Measurements from ENCODE around the gene TMEM100. TPM values are rescaled to one million over a fixed set of nuclear protein-coding genes. Genes with fewer than 3 reads are reported as not detected.

Gene TMEM100
- total RNA-seq, 1 experiment from 2014 or later = 0.82 TPM

GRCh38 chr17:55745258-55745657, 22.6 kb upstream of the TMEM100 start:
- DNase-seq (ENCODE audit: low read depth) = no peak

GRCh38 chr17:55743103-55743679, 20.5 kb upstream of the TMEM100 start:
- DNase-seq (ENCODE audit: low read depth) = peak; percentile 67

GRCh38 chr17:55742272-55743102, 19.8 kb upstream of the TMEM100 start:
- DNase-seq (ENCODE audit: low read depth) = no peak

- DNase-seq (ENCODE audit: low read depth) = no peak
Observed at GRCh38 chr17:55741356-55741700, 18.7 kb upstream of the TMEM100 start.

- no peak for DNase-seq (ENCODE audit: low read depth)
Observed at GRCh38 chr17:55740511-55741355, 18.1 kb upstream of the TMEM100 start.

GRCh38 chr17:55737976-55738501, 15.4 kb upstream of the TMEM100 start:
- DNase-seq (ENCODE audit: low read depth) = no peak

GRCh38 chr17:55735731-55736405, 13.2 kb upstream of the TMEM100 start:
- DNase-seq (ENCODE audit: low read depth) = peak; percentile 28

GRCh38 chr17:55734128-55734781, 11.6 kb upstream of the TMEM100 start:
- peak; percentile 27 for DNase-seq (ENCODE audit: low read depth)

- DNase-seq (ENCODE audit: low read depth) = no peak
Observed at GRCh38 chr17:55731586-55732250, 9.1 kb upstream of the TMEM100 start.

- no peak for DNase-seq (ENCODE audit: low read depth)
Observed at GRCh38 chr17:55730808-55731207, 8.1 kb upstream of the TMEM100 start.

GRCh38 chr17:55730380-55730779, 7.7 kb upstream of the TMEM100 start:
- DNase-seq (ENCODE audit: low read depth) = no peak

GRCh38 chr17:55729484-55729883, 6.8 kb upstream of the TMEM100 start:
- DNase-seq (ENCODE audit: low read depth) = no peak

GRCh38 chr17:55728833-55729232, 6.2 kb upstream of the TMEM100 start:
- no peak for DNase-seq (ENCODE audit: low read depth)

GRCh38 chr17:55728361-55728760, 5.7 kb upstream of the TMEM100 start:
- no peak for DNase-seq (ENCODE audit: low read depth)

- DNase-seq (ENCODE audit: low read depth) = no peak
Observed at GRCh38 chr17:55727920-55728319, 5.3 kb upstream of the TMEM100 start.

GRCh38 chr17:55727275-55727674, 4.6 kb upstream of the TMEM100 start:
- no peak for DNase-seq (ENCODE audit: low read depth)

GRCh38 chr17:55726440-55726839, 3.8 kb upstream of the TMEM100 start:
- peak; percentile 47 for DNase-seq (ENCODE audit: low read depth)

GRCh38 chr17:55723488-55723848, 804 bp upstream of the TMEM100 start:
- no peak for DNase-seq (ENCODE audit: low read depth)

- no peak for DNase-seq (ENCODE audit: low read depth)
Observed at GRCh38 chr17:55722016-55722736, 488 bp downstream of the TMEM100 start.

Data from HT1080 (cell line).